ENCODE results near the gene ZBTB44.

GRCh38 chr11:130337281-130338089, 22.8 kb upstream of the ZBTB44 start:
- TF ChIP-seq REST (IDR thresholded peaks at IDR 0.05; ENCODE audit: low read depth, low read length) (no peak), CTCF (IDR thresholded peaks at IDR 0.05) (no peak), CHD2 (IDR thresholded peaks at IDR 0.05; ENCODE audit: low read length, partially characterized antibody) (no peak), GABPA (IDR thresholded peaks at IDR 0.05; ENCODE audit: low read depth) (no peak), EZH2phosphoT487 (IDR thresholded peaks at IDR 0.05; ENCODE audit: borderline replicate concordance, low read depth) (no peak), RFX5 (IDR thresholded peaks at IDR 0.05; ENCODE audit: low read length) (no peak), TEAD4 (IDR thresholded peaks at IDR 0.05; ENCODE audit: borderline replicate concordance, insufficient read depth) (no peak), RXRA (IDR thresholded peaks at IDR 0.05; ENCODE audit: borderline replicate concordance, low read depth) (no peak)

Measured in SK-N-SH (cell line).